ENCODE data around the gene C6orf89. TPM values are rescaled to one million over a fixed set of nuclear protein-coding genes. Genes with fewer than 3 reads are reported as not detected.

C6orf89 gene
- total RNA-seq, 1 experiment from 2014 or later: 32.9 TPM

DNA sequence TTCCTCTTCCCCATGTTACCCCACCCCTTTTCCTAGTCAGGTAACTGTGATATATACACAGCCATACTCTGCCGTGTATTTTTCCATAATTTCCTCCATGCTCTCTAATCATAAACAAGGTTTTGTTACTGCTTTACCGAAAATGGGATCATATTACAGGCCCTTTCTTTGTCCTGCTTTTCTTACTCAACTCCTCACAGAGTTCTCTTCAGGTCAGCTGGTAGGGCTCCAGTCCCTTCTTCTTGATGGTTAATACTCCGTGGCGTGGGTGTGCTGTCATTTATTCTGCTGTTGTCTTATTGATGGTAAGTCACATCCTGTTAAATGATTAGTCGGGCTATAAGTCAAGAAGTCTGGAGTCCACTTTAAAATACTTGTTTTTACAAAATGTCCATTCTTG is 43.9 kb downstream of the C6orf89 start:
- Histone ChIP-seq H3K4me1 (ENCODE audit: control insufficient read depth in 1 of 2, insufficient read depth in 2 of 2, low read length in 2 of 2) (peaks cover 3 to 9% of the 10 kb centered on the region in 2 experiments; a peak in 3 of 4 replicates), H4K20me1 (ENCODE audit: insufficient read depth) (no peaks in the 10 kb centered on the region), H3K27me3 (ENCODE audit: insufficient read depth, low read length) (no peaks in the 10 kb centered on the region), H2AFZ (ENCODE audit: low read depth, low read length, poor library complexity, severe bottlenecking) (no peak overlapping the region), H3K27ac (ENCODE audit: low read depth, low read length) (no peak overlapping the region), H3K9me3 (ENCODE audit: control insufficient read depth in 1 of 2, insufficient read depth in 1 of 2, low read depth in 1 of 2, low read length in 2 of 2) (no peaks in the 10 kb centered on the region), H3K4me2 (ENCODE audit: low read length) (no peak overlapping the region), H3K9me2 (ENCODE audit: insufficient read depth) (no peaks in the 10 kb centered on the region), H3K79me2 (ENCODE audit: insufficient read depth, low read length) (no peaks in the 10 kb centered on the region), H3K36me3 (ENCODE audit: control insufficient read depth in 1 of 2, insufficient read depth in 2 of 2, low read length in 2 of 2) (no peaks in the 10 kb centered on the region), H3K9ac (ENCODE audit: low read length) (no peak overlapping the region), H3K4me3 (replicated peaks in 1 of 2; ENCODE audit: low read depth in 1 of 2, low read length in 2 of 2) (no peak overlapping the region)
- no peak for DNase-seq (ENCODE audit: low read depth, low spot score)
- CTCF ChIA-PET: no interaction called here
- POLR2A ChIA-PET: no interaction called here
- intact Hi-C loops (cut with micrococcal nuclease): no loop called here
- ATAC-seq: no peak
- RAD21 ChIA-PET (ENCODE audit: low non-redundant PET in 1 of 2, low total read pairs in 2 of 2, uncharacterized antibody in 2 of 2, unreplicated experiment in 2 of 2): no interaction called here
- TF ChIP-seq TCF7L2 (IDR thresholded peaks at IDR 0.05; ENCODE audit: borderline replicate concordance, extremely low read depth, insufficient read depth, insufficient read length) (no peak), YY1 (IDR thresholded peaks at IDR 0.05; ENCODE audit: extremely low read depth, insufficient replicate concordance, low read depth, low read length) (no peak), RAD21 (IDR thresholded peaks at IDR 0.05; ENCODE audit: low read depth) (no peak), ELF1 (IDR thresholded peaks at IDR 0.05; ENCODE audit: borderline replicate concordance, low read depth) (no peak)
- TF ChIP-seq, protein P1, sequence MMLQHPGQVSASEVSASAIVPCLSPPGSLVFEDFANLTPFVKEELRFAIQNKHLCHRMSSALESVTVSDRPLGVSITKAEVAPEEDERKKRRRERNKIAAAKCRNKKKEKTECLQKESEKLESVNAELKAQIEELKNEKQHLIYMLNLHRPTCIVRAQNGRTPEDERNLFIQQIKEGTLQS (IDR thresholded peaks at IDR 0.05): no peak
- BruUV-seq (replicated peaks): no TSS peak

DNA sequence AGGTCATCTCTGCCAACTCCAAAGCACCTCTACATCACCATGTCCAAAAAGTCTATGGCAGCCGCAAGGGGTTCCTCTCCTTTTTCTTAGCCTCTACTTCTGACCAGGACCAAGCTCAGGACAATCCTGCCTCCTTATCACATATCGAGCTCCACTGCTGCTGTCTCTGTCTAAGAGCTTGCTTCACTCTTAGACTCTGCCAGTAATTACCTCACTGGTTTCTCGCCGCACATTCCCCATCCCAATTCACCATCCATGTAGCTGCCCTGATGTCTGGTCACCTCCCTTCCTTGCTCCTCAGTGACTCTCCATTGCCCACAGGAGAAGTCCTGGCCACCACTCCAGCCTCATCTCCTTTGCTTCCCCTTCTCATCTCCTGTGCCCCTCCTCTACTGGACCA is 44.7 kb downstream of the C6orf89 start:
- RAD21 ChIA-PET (ENCODE audit: low non-redundant PET in 1 of 2, low total read pairs in 2 of 2, uncharacterized antibody in 2 of 2, unreplicated experiment in 2 of 2): no interaction called here
- intact Hi-C loops (cut with micrococcal nuclease): no loop called here
- CTCF ChIA-PET: no interaction called here
- Histone ChIP-seq H4K20me1 (ENCODE audit: insufficient read depth) (no peaks in the 10 kb centered on the region), H3K27me3 (ENCODE audit: insufficient read depth, low read length) (no peaks in the 10 kb centered on the region), H3K9me3 (ENCODE audit: control insufficient read depth in 1 of 2, insufficient read depth in 1 of 2, low read depth in 1 of 2, low read length in 2 of 2) (no peaks in the 10 kb centered on the region), H3K9ac (ENCODE audit: low read length) (no peak overlapping the region), H3K4me2 (ENCODE audit: low read length) (no peak overlapping the region), H3K9me2 (ENCODE audit: insufficient read depth) (no peaks in the 10 kb centered on the region), H3K36me3 (ENCODE audit: control insufficient read depth in 1 of 2, insufficient read depth in 2 of 2, low read length in 2 of 2) (no peaks in the 10 kb centered on the region), H3K4me3 (replicated peaks in 1 of 2; ENCODE audit: low read depth in 1 of 2, low read length in 2 of 2) (no peak overlapping the region), H3K79me2 (ENCODE audit: insufficient read depth, low read length) (no peaks in the 10 kb centered on the region), H3K4me1 (ENCODE audit: control insufficient read depth in 1 of 2, insufficient read depth in 2 of 2, low read length in 2 of 2) (peaks cover 3 to 9% of the 10 kb centered on the region in 2 experiments; a peak in 3 of 4 replicates), H3K27ac (ENCODE audit: low read depth, low read length) (no peak overlapping the region), H2AFZ (ENCODE audit: low read depth, low read length, poor library complexity, severe bottlenecking) (no peak overlapping the region)
- no TSS peak for BruUV-seq (replicated peaks)
- DNase-seq (ENCODE audit: low read depth, low spot score) (no peak), ATAC-seq (no peak)
- POLR2A ChIA-PET: no interaction called here
- TF ChIP-seq ELF1 (IDR thresholded peaks at IDR 0.05; ENCODE audit: borderline replicate concordance, low read depth): no peak
- TF ChIP-seq ZNF274 (IDR thresholded peaks at IDR 0.05; ENCODE audit: low read depth, low read length): no peak
- no peak for TF ChIP-seq JUND (IDR thresholded peaks at IDR 0.05)
- no peak for TF ChIP-seq REST (IDR thresholded peaks at IDR 0.05; ENCODE audit: low read depth)
- no peak for TF ChIP-seq CTCF (IDR thresholded peaks at IDR 0.05 in 2 of 3, conservative IDR thresholded peaks at IDR 0.05 in 1 of 3; ENCODE audit: borderline replicate concordance in 1 of 3, insufficient read depth in 1 of 3, low read depth in 2 of 3, low read length in 2 of 3)
- no peak for TF ChIP-seq POLR2AphosphoS5 (IDR thresholded peaks at IDR 0.05; ENCODE audit: low read depth, low read length)
- TF ChIP-seq TCF7L2 (IDR thresholded peaks at IDR 0.05; ENCODE audit: borderline replicate concordance, extremely low read depth, insufficient read depth, insufficient read length): no peak
- TF ChIP-seq CBX3 (IDR thresholded peaks at IDR 0.05; ENCODE audit: low read depth): no peak
- no peak for TF ChIP-seq YY1 (IDR thresholded peaks at IDR 0.05; ENCODE audit: extremely low read depth, insufficient replicate concordance, low read depth, low read length)
- TF ChIP-seq SIN3A (IDR thresholded peaks at IDR 0.05; ENCODE audit: low read depth): no peak
- no peak for TF ChIP-seq CEBPB (IDR thresholded peaks at IDR 0.05; ENCODE audit: low read depth)

All from HCT116 (cell line).